Keratinocyte (primary cell): ENCODE measurements around the gene UPB1. TPM values are rescaled to one million over a fixed set of nuclear protein-coding genes. Genes with fewer than 3 reads are reported as not detected.

ENCODE experiments used
- DNase-seq: peaks from one replicate; pipeline ENCODE4 v3.0.0-alpha.2; 2011; ENCODE audit warnings: low read depth, missing footprints, low spot score
- FAIRE-seq: peaks from 2 replicates; lab custom pipeline; 2011; peaks lifted over from hg19 to GRCh38; lab: Jason Lieb, UNC
- H2AFZ ChIP-seq: 2 replicates; pipeline ENCODE4 v1.6.0; 2012; ENCODE audit warnings: low read length, control low read depth, inconsistent platforms; ENCODE audit not compliant: control insufficient read depth
- H3K27ac ChIP-seq: 2 replicates; pipeline ENCODE4 v1.5.1; 2011; ENCODE audit warnings: low read length; ENCODE audit not compliant: control insufficient read depth, insufficient read depth
- H3K27me3 ChIP-seq: 3 replicates; pipeline ENCODE4 v1.6.0; 2011; ENCODE audit warnings: low read length; ENCODE audit not compliant: control insufficient read depth, insufficient read depth; ENCODE audit errors: extremely low read depth
- H3K36me3 ChIP-seq, 2 experiments: 2 replicates in 1 of 2; 3 replicates in 1 of 2; pipeline ENCODE4 v1.5.1; 2011; ENCODE audit warnings: low read length in 2 of 2, mild to moderate bottlenecking in 1 of 2; ENCODE audit not compliant: control insufficient read depth in 2 of 2, insufficient read depth in 2 of 2; ENCODE audit errors: extremely low read depth in 1 of 2
- H3K4me1 ChIP-seq: 3 replicates; pipeline ENCODE4 v1.5.1; 2011; ENCODE audit warnings: low read length; ENCODE audit not compliant: control insufficient read depth, insufficient read depth; ENCODE audit errors: extremely low read depth
- H3K4me2 ChIP-seq: 3 replicates; pipeline ENCODE4 v1.6.0; 2011; ENCODE audit warnings: low read depth, low read length; ENCODE audit not compliant: control insufficient read depth, insufficient read depth; ENCODE audit errors: extremely low read depth
- H3K4me3 ChIP-seq, 3 experiments: fragments of 200-600 bp in 1 of 3; sonication (generic) in 1 of 3; 2 replicates in 2 of 3; 3 replicates in 1 of 3; pipeline ENCODE4 v1.5.1; 2011 to 2016; ENCODE audit warnings: low read length in 3 of 3, mild to moderate bottlenecking in 3 of 3, control low read depth in 2 of 3, inconsistent platforms in 1 of 3, low read depth in 1 of 3, mixed read lengths in 1 of 3, mixed run types in 1 of 3, moderate library complexity in 1 of 3; ENCODE audit not compliant: control insufficient read depth in 2 of 3, insufficient read depth in 2 of 3; ENCODE audit errors: extremely low read depth in 1 of 3
- H3K79me2 ChIP-seq: 2 replicates; pipeline ENCODE4 v1.6.0; 2012; ENCODE audit warnings: low read length; ENCODE audit not compliant: control insufficient read depth, insufficient read depth
- H3K9ac ChIP-seq: 3 replicates; pipeline ENCODE4 v1.6.0; 2011; ENCODE audit warnings: low read length; ENCODE audit not compliant: control insufficient read depth, insufficient read depth; ENCODE audit errors: extremely low read depth
- H3K9me1 ChIP-seq: 3 replicates; pipeline ENCODE4 v1.6.0; 2011; ENCODE audit warnings: low read length; ENCODE audit not compliant: control insufficient read depth, insufficient read depth; ENCODE audit errors: extremely low read depth
- H3K9me3 ChIP-seq: 2 replicates; pipeline ENCODE4 v1.5.1; 2012; ENCODE audit warnings: low read depth, low read length; ENCODE audit not compliant: control insufficient read depth
- H4K20me1 ChIP-seq: 3 replicates; pipeline ENCODE4 v1.6.0; 2011; ENCODE audit warnings: low read length; ENCODE audit not compliant: control insufficient read depth, insufficient read depth; ENCODE audit errors: extremely low read depth
- EZH2 ChIP-seq: IDR thresholded peaks from one replicate; pipeline ENCODE4 v1.6.1; 2012; ENCODE audit warnings: inconsistent platforms, mild to moderate bottlenecking, low read length, moderate library complexity
- dilution Hi-C: fragments of 300-500 bp; cut with MboI; formaldehyde crosslinking; loops from one replicate; pipeline ENCODE4 v1.7.0; 2020; ENCODE audit warnings: low sequenced_read_pairs; ENCODE audit not compliant: extremely low pct_ligation_motif_present
- polyA plus RNA-seq, 5 experiments: library from polyadenylated mRNA; depleted of rRNA in 3 of 5; stranded (reverse) in 3 of 5; stranded (forward) in 1 of 5; unstranded in 1 of 5; fragments of >200 nt; gene quantifications; 1 replicate in 1 of 5; 2 replicates in 3 of 5; 3 replicates in 1 of 5; pipeline versions ENCODE4 v1.2.1 to v1.2.3, GENCODE V29; 2011 to 2012; ENCODE audit warnings: missing spikeins in 2 of 5, low read depth in 1 of 5, low replicate concordance in 1 of 5
- TF ChIP-seq, protein P1 (sequence below), 3 experiments: IDR thresholded peaks in 1 of 3; conservative IDR thresholded peaks in 1 of 3; optimal IDR thresholded peaks in 1 of 3; 2 replicates in 2 of 3; 3 replicates in 1 of 3; pipeline versions ENCODE3 to v1.5.1; 2011; ENCODE audit warnings: low read length in 3 of 3, mild to moderate bottlenecking in 3 of 3, moderate library complexity in 2 of 3, control low read depth in 1 of 3, inconsistent platforms in 1 of 3; ENCODE audit not compliant: insufficient read depth in 2 of 3; ENCODE audit errors: extremely low read depth in 1 of 3

Gene UPB1
- polyA plus RNA-seq, 1 donor (not counting 4 experiments of a cell fraction or from before 2014, with no cell fraction given) = not detected

DNA sequence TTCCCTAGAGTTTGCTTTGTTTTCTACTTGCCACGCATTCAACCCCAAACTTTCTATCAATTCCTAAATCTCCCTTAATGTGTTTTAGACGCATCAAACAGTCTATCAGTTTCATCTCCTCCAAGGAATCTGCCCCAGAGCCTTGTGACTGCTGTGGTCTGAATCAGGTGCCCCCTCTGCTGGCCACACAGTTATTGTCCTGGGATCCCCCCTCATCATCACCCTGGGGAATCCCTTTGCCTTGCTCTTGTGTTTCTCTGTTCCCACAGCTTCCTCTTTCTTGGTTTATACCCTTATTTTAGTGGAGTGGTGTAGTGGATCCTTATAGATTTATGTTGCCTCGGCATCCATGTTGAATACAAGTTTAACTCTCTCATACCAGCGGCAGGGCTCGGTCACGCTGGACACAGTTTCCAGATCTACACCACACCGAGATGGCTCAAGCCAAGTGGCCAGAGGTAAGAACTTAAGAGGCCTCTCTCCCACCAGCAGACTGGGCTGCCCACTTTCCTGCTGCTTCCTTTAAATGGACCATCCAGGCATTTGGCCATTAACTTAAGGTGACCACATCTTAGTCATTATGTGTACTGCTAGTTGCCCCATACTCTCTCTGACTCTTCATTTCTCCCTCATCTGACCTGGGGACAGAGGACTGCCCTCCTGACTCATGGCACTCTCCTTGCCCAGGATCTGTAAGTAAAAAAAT is 8.2 kb downstream of the UPB1 start:
- Histone ChIP-seq H3K9me3 (no peaks in the 10 kb centered on the region), H4K20me1 (no peaks in the 10 kb centered on the region), H3K4me1 (peaks cover 5% of the 10 kb centered on the region), H3K36me3 (no peaks in the 10 kb centered on the region), H3K27ac (no peak overlapping the region), H3K9ac (no peak overlapping the region), H3K4me3 (no peak overlapping the region), H2AFZ (no peak overlapping the region), H3K27me3 (peaks cover 4% of the 10 kb centered on the region), H3K79me2 (no peaks in the 10 kb centered on the region), H3K9me1 (no peaks in the 10 kb centered on the region), H3K4me2 (no peak overlapping the region)
- no peak for FAIRE-seq
- TF ChIP-seq, protein P1, sequence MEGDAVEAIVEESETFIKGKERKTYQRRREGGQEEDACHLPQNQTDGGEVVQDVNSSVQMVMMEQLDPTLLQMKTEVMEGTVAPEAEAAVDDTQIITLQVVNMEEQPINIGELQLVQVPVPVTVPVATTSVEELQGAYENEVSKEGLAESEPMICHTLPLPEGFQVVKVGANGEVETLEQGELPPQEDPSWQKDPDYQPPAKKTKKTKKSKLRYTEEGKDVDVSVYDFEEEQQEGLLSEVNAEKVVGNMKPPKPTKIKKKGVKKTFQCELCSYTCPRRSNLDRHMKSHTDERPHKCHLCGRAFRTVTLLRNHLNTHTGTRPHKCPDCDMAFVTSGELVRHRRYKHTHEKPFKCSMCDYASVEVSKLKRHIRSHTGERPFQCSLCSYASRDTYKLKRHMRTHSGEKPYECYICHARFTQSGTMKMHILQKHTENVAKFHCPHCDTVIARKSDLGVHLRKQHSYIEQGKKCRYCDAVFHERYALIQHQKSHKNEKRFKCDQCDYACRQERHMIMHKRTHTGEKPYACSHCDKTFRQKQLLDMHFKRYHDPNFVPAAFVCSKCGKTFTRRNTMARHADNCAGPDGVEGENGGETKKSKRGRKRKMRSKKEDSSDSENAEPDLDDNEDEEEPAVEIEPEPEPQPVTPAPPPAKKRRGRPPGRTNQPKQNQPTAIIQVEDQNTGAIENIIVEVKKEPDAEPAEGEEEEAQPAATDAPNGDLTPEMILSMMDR (optimal IDR thresholded peaks at IDR 0.05 in 1 of 3, IDR thresholded peaks at IDR 0.05 in 1 of 3, conservative IDR thresholded peaks at IDR 0.05 in 1 of 3; ENCODE audit: extremely low read depth in 1 of 3, insufficient read depth in 2 of 3, low read length in 3 of 3) = peak; percentile 44 to 84 (median 76)
- no peak for TF ChIP-seq EZH2
- dilution Hi-C loops = no loop called here
- DNase-seq = no peak

DNA sequence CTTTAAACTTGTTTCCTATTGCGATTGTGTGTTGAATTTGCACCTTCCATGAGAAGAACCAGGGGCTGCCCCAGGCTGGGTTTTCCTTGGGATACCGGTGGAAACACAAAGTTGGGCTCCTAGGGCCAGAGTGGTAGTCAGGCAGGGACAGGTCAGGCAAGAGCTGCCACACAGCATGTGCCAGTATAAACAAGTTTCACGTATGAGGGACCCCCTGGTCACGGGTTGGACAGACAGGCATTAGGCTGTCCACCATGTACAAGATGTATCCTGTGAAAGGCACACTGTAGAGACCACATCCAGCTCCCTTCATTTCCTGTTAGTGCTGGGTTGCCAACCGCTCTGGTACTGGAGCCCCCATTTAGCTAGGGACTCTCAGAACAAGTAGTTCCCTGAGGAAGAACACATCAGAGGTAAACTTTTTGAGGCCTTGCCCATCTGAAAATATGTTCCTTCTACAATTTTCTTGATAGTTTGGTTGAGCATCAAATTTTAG is 8.8 kb downstream of the UPB1 start:
- TF ChIP-seq, protein P1 (optimal IDR thresholded peaks at IDR 0.05 in 1 of 3, IDR thresholded peaks at IDR 0.05 in 1 of 3, conservative IDR thresholded peaks at IDR 0.05 in 1 of 3; ENCODE audit: extremely low read depth in 1 of 3, insufficient read depth in 2 of 3, low read length in 3 of 3) = no peak
- TF ChIP-seq EZH2 = no peak
- Histone ChIP-seq H3K36me3 (no peaks in the 10 kb centered on the region), H3K4me1 (peaks cover 5% of the 10 kb centered on the region), H3K9me3 (no peaks in the 10 kb centered on the region), H3K4me3 (no peak overlapping the region), H4K20me1 (no peaks in the 10 kb centered on the region), H3K27me3 (peaks cover 4% of the 10 kb centered on the region), H3K9me1 (no peaks in the 10 kb centered on the region), H2AFZ (no peak overlapping the region), H3K27ac (no peak overlapping the region), H3K79me2 (no peaks in the 10 kb centered on the region), H3K9ac (no peak overlapping the region), H3K4me2 (no peak overlapping the region)
- no peak for DNase-seq
- dilution Hi-C loops = no loop called here
- no peak for FAIRE-seq
